Spleen (tissue), 7 donors: ENCODE results near the gene NMNAT3.

Source experiments
- CTCF ChIP-seq, 11 experiments: fragments of 200-600 bp in 7 of 11; fragments of 450-650 bp in 4 of 11; sonication (generic) in 4 of 11; IDR thresholded peaks in 8 of 11; conservative IDR thresholded peaks in 3 of 11; 1 replicate in 7 of 11; 2 replicates in 4 of 11; pipeline versions ENCODE4 v1.4.0 to v1.8.0; 2016 to 2021; ENCODE audit warnings: antibody characterized with exemption in 11 of 11, inconsistent platforms in 4 of 11, mild to moderate bottlenecking in 1 of 11
- POLR2A ChIP-seq, 3 donors: fragments of 450-650 bp; IDR thresholded peaks; one replicate each; pipeline ENCODE4 v1.5.1; 2017; ENCODE audit warnings: antibody characterized with exemption in 3 of 3, mild to moderate bottlenecking in 1 of 3
- POLR2AphosphoS5 ChIP-seq, 3 donors: sonication (generic); formaldehyde crosslinking; IDR thresholded peaks; one replicate each; pipeline ENCODE4 v1.5.1; 2017; ENCODE audit warnings: antibody characterized with exemption in 3 of 3
- donor health status: DM: no; HTN: no; CAD: no; lungs with moderate emphysema.
- donor health status: DM: no; HTN: no; CAD: no.
- donor health status: DM: no; HTN: no; CAD: no.

DNA sequence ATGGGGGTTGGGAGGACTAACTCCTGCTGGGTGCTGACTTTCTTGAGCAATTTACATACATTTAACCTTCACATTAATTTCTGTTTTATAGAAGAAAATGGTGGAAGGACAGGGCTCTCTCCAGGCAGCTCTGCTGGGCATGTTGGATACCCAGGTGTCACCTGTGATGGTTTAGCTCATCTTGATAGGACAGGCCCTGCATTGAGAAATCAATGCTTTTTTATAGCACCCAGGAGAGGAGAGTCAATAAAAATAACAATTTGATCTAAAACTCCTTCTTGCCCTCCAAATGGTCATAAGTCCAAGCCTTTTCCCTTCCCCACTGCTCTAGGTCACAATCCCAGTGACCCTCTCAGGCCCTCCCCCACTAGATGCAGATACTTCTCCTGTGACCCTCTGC, 90.0 kb downstream of the NMNAT3 start:
- TF ChIP-seq CTCF (IDR thresholded peaks at IDR 0.05 in 8 of 11, conservative IDR thresholded peaks at IDR 0.05 in 3 of 11) = no peak
- no peak for TF ChIP-seq POLR2A (IDR thresholded peaks at IDR 0.05)
- no peak for TF ChIP-seq POLR2AphosphoS5 (IDR thresholded peaks at IDR 0.05)
